Right lobe of liver (tissue), 6 donors: ENCODE data around the gene CCDC197. TPM values are rescaled to one million over a fixed set of nuclear protein-coding genes. Genes with fewer than 3 reads are reported as not detected.
A peak's percentile ranks its signal among the peaks of the same experiment; 100 is the strongest.

Experiments used
- ATAC-seq, 4 donors: fragments of 200-7000 bp; cut with Tn5 transposase; one replicate each; pipeline ENCODE4 v1.9.1; 2020; ENCODE audit warnings: mild to moderate bottlenecking in 4 of 4, moderate library complexity in 4 of 4
- DNase-seq, 3 donors: peaks; one replicate each; pipeline ENCODE4 v3.0.0-alpha.2; 2020
- H3K27ac ChIP-seq, 3 donors: fragments of 200-600 bp; one replicate each; pipeline ENCODE4 v1.8.0; 2022
- H3K27me3 ChIP-seq, 2 donors: fragments of 200-600 bp; one replicate each; pipeline ENCODE4 v1.8.0; 2022
- H3K36me3 ChIP-seq, 4 donors: fragments of 200-600 bp; sonication (generic) in 1 of 4; one replicate each; pipeline versions ENCODE4 v1.5.1 to v1.8.0; 2017 to 2022; ENCODE audit warnings: control low read depth in 1 of 4
- H3K4me1 ChIP-seq, 4 donors: fragments of 200-600 bp; sonication (generic) in 1 of 4; one replicate each; pipeline versions ENCODE4 v1.5.1 to v1.8.0; 2017 to 2022; ENCODE audit warnings: control low read depth in 1 of 4
- H3K4me3 ChIP-seq, 3 donors: fragments of 200-600 bp; one replicate each; pipeline ENCODE4 v1.8.0; 2022
- H3K9me3 ChIP-seq, 4 donors: fragments of 200-600 bp; sonication (generic) in 1 of 4; one replicate each; pipeline versions ENCODE4 v1.5.1 to v1.8.0; 2017 to 2022; ENCODE audit warnings: control low read depth in 1 of 4
- CTCF ChIP-seq, 4 donors: fragments of 200-600 bp in 3 of 4; fragments of 450-650 bp in 1 of 4; IDR thresholded peaks; one replicate each; pipeline versions ENCODE4 v1.5.1 to v1.8.0; 2016 to 2022; ENCODE audit warnings: antibody characterized with exemption in 4 of 4, mild to moderate bottlenecking in 2 of 4
- POLR2A ChIP-seq: fragments of 450-650 bp; IDR thresholded peaks from one replicate; pipeline ENCODE4 v1.6.1; 2017; ENCODE audit warnings: antibody characterized with exemption, mild to moderate bottlenecking
- WGBS: methylation state at CpG from one replicate; pipeline ENCODE4 v1.1.6; 2018; ENCODE audit warnings: low coverage, low lambda C conversion rate; ENCODE audit not compliant: insufficient coverage; ENCODE audit errors: missing lambda C conversion rate; 5-methylcytosine and 5-hydroxymethylcytosine counted together
- intact Hi-C, 2 donors: fragments of 100-400 bp; cut with DNase I; formaldehyde crosslinking; loops; one replicate each; pipeline versions ENCODE4 v1.11.2 to v1.14.1; 2022
- total RNA-seq, 6 experiments: library from RNA; depleted of rRNA in 2 of 6; stranded (reverse); fragments of >200 nt in 2 of 6; fragmentation: NEBNext Ultra II Directional in 3 of 6; extraction: Animal tissue kit (Norgen Biotek cat#: 25700) in 3 of 6; gene quantifications; one replicate each; pipeline versions ENCODE4 v1.1.0 to v1.2.4, GENCODE V29; 2016 to 2023
- donor health status: DM: no; HTN: yes; CAD: no.
- donor health status: DM: no; HTN: no; CAD: no.
- donor health status: DM: no; HTN: no; CAD: no.
- donor health status: DM: no; HTN: yes; CAD: no.
- donor health status: DM: no; HTN: yes; CAD: no.

CCDC197 gene
- total RNA-seq, 6 experiments from 2014 or later: not detected

- peaks cover 0 to 8% (median 0%) of the 10 kb centered on the region in 4 donors for H3K4me1 ChIP-seq
- ATAC-seq: no peak
- DNase-seq: peak in 1 of 3 donors; percentile 39
- no peaks in the 10 kb centered on the region for H3K27me3 ChIP-seq
- no peak overlapping the region for H3K4me3 ChIP-seq
- H3K9me3 ChIP-seq: no peaks in the 10 kb centered on the region
- peaks cover 0 to 30% (median 12%) of the 10 kb centered on the region in 4 donors for H3K36me3 ChIP-seq
- no peak overlapping the region for H3K27ac ChIP-seq
- intact Hi-C loops: loop anchor here (10.0 kb wide), 1 partner anchor 80 kb away; the partner anchor contains the start of gene IFI27L2 (in 2 of the 2)
- 74% methylated on average over 4 of the region's 20 CpGs for WGBS
- no peak for TF ChIP-seq CTCF (IDR thresholded peaks at IDR 0.05)
- TF ChIP-seq POLR2A: no peak
Observed at GRCh38 chr14:94044476-94045091, 47.5 kb downstream of the CCDC197 start.

- peak in 1 of 3 donors; percentile 29 for DNase-seq
- WGBS: 91% methylated on average over 7 of the region's 8 CpGs
- Histone ChIP-seq H3K9me3 (no peaks in the 10 kb centered on the region), H3K36me3 (peaks cover 0 to 35% (median 15%) of the 10 kb centered on the region in 4 donors), H3K27ac (no peak overlapping the region), H3K4me3 (no peak overlapping the region), H3K27me3 (no peaks in the 10 kb centered on the region), H3K4me1 (peaks cover 0 to 8% (median 0%) of the 10 kb centered on the region in 4 donors)
- no peak for ATAC-seq
- TF ChIP-seq POLR2A (no peak), CTCF (IDR thresholded peaks at IDR 0.05) (no peak)
- intact Hi-C loops: loop anchor here (10.0 kb wide), 1 partner anchor 80 kb away; the partner anchor contains the start of gene IFI27L2 (in 2 of the 2)
Observed at GRCh38 chr14:94045101-94045500, 48.0 kb downstream of the CCDC197 start.

- peaks cover 0 to 13% (median 0%) of the 10 kb centered on the region in 4 donors for H3K4me1 ChIP-seq
- WGBS: 87% methylated on average over 18 of the region's 19 CpGs
- no peak for TF ChIP-seq POLR2A
- TF ChIP-seq CTCF (IDR thresholded peaks at IDR 0.05): no peak
- ATAC-seq (no peak), DNase-seq (peak in 1 of 3 donors; percentile 32)
- no peaks in the 10 kb centered on the region for H3K27me3 ChIP-seq
- H3K9me3 ChIP-seq: no peaks in the 10 kb centered on the region
- peaks cover 0 to 42% (median 20%) of the 10 kb centered on the region in 4 donors for H3K36me3 ChIP-seq
- H3K27ac ChIP-seq: no peak overlapping the region
- no peak overlapping the region for H3K4me3 ChIP-seq
- intact Hi-C loops: loop anchor here (10.0 kb wide), 1 partner anchor 79 kb away; the partner anchor contains the start of gene IFI27L2 (in 2 of the 2)
Observed at GRCh38 chr14:94045563-94046345, 48.7 kb downstream of the CCDC197 start.

GRCh38 chr14:94046696-94047250 is 49.7 kb downstream of the CCDC197 start:
- Histone ChIP-seq H3K27me3 (no peaks in the 10 kb centered on the region), H3K4me1 (peaks cover 0 to 20% (median 2%) of the 10 kb centered on the region in 4 donors), H3K9me3 (no peaks in the 10 kb centered on the region), H3K36me3 (peaks cover 0 to 48% (median 24%) of the 10 kb centered on the region in 4 donors), H3K4me3 (no peak overlapping the region), H3K27ac (no peak overlapping the region)
- ATAC-seq: no peak
- WGBS: 93% methylated on average over 3 of the region's 7 CpGs
- intact Hi-C loops: loop anchor here (10.0 kb wide), 1 partner anchor 78 kb away; the partner anchor contains the start of gene IFI27L2 (in 2 of the 2)
- DNase-seq: peak in 1 of 3 donors; percentile 33
- TF ChIP-seq POLR2A: no peak
- no peak for TF ChIP-seq CTCF (IDR thresholded peaks at IDR 0.05)
